PC-3 (cell line): Measurements from ENCODE around the gene SPNS3.

Experiments used
- EZH2 ChIP-seq: fragments of 300-600 bp; sonication (generic); IDR thresholded peaks from one replicate; pipeline ENCODE4 v1.6.1; 2017; ENCODE audit warnings: antibody characterized with exemption, mild to moderate bottlenecking, low read length; ENCODE audit not compliant: unreplicated experiment
- EZH2phosphoT487 ChIP-seq: fragments of 300-600 bp; sonication (generic); IDR thresholded peaks from 2 replicates; pipeline ENCODE4 v1.6.1; 2018; ENCODE audit warnings: mild to moderate bottlenecking, antibody characterized with exemption, low read length, borderline replicate concordance
- TF ChIP-seq, protein P1 (sequence below): fragments of 300-600 bp; sonication (generic); conservative IDR thresholded peaks from 2 replicates; pipeline ENCODE4 v1.5.1; 2017; ENCODE audit warnings: antibody characterized with exemption, low read depth, mild to moderate bottlenecking, low read length

DNA sequence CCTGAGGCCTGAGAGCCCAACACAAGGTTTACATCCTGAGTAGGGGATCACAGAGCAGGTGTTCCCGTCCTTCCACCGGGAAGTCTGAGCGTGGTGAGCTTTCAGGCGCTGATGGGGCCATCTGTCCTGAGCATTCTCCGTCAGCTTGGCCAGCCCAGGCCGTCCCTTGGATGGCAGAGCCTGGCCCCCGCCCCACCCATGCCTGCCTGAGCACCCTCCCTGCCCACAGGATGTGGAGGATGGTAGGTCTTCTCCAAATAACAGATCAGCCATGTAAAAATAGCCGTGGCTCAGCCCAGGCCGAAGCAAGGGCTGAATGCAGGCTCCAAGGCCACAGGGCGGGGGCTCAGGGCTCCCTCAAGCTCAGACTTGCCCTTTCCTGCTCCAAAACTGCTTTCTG, 85.2 kb downstream of the SPNS3 start:
- TF ChIP-seq, protein P1, sequence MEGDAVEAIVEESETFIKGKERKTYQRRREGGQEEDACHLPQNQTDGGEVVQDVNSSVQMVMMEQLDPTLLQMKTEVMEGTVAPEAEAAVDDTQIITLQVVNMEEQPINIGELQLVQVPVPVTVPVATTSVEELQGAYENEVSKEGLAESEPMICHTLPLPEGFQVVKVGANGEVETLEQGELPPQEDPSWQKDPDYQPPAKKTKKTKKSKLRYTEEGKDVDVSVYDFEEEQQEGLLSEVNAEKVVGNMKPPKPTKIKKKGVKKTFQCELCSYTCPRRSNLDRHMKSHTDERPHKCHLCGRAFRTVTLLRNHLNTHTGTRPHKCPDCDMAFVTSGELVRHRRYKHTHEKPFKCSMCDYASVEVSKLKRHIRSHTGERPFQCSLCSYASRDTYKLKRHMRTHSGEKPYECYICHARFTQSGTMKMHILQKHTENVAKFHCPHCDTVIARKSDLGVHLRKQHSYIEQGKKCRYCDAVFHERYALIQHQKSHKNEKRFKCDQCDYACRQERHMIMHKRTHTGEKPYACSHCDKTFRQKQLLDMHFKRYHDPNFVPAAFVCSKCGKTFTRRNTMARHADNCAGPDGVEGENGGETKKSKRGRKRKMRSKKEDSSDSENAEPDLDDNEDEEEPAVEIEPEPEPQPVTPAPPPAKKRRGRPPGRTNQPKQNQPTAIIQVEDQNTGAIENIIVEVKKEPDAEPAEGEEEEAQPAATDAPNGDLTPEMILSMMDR: no peak
- TF ChIP-seq EZH2: no peak
- no peak for TF ChIP-seq EZH2phosphoT487
